GM12872 (cell line): ENCODE data around the gene RHOJ.

ENCODE experiments used
- TF ChIP-seq, protein P1 (sequence below): IDR thresholded peaks from 3 replicates; pipeline ENCODE4 v1.5.1; 2011; ENCODE audit warnings: low read depth, mild to moderate bottlenecking, low read length, moderate library complexity; ENCODE audit not compliant: insufficient read depth

The RHOJ gene

DNA sequence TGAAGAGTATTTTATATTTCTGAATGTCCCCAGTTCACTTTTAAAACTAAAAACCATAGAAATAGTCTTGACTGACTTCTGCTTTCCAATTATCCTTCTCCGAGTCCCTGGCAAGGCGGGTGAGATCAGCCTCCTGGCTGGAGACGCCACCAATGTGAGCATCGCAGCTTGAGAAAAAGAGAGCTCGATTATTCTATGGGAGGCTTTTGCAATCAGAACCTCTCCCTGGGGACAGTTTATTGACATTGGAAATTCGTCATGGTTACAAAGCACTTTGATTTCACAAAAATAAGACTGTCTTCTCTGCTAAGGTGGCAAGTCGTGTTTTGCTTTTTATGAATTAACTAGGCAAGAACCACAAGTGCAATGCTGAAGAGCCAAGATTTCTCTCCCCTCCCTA, 138.1 kb downstream of the RHOJ start:
- TF ChIP-seq, protein P1, sequence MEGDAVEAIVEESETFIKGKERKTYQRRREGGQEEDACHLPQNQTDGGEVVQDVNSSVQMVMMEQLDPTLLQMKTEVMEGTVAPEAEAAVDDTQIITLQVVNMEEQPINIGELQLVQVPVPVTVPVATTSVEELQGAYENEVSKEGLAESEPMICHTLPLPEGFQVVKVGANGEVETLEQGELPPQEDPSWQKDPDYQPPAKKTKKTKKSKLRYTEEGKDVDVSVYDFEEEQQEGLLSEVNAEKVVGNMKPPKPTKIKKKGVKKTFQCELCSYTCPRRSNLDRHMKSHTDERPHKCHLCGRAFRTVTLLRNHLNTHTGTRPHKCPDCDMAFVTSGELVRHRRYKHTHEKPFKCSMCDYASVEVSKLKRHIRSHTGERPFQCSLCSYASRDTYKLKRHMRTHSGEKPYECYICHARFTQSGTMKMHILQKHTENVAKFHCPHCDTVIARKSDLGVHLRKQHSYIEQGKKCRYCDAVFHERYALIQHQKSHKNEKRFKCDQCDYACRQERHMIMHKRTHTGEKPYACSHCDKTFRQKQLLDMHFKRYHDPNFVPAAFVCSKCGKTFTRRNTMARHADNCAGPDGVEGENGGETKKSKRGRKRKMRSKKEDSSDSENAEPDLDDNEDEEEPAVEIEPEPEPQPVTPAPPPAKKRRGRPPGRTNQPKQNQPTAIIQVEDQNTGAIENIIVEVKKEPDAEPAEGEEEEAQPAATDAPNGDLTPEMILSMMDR = no peak
